ENCODE data around the gene SNX15. TPM values are rescaled to one million over a fixed set of nuclear protein-coding genes. Genes with fewer than 3 reads are reported as not detected.

SNX15 gene
- total RNA-seq, 4 donors from 2014 or later, result 11.6 to 36.4 (median 19.2) TPM

DNA sequence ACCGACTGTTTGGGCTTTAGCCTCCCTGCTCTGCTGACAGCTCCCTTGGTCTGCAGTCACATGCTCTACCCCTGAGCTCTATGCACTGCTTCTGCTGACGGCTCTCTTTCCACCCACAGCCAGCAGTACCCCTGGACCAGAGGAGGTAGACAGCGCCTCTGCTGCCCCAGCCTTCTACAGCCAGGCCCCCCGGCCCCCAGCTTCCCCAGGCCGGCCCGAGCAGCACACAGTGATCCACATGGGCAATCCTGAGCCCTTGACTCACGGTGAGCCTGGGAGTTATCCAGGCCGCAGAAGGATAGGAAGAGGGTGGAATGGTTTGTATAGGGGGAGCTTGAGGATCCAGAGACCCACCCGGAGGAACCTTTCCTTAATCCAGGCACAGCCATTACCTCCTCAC is 59.6 kb downstream of the SNX15 start:
- peaks cover 8 to 17% of the 10 kb centered on the region in 2 donors for H3K4me1 ChIP-seq
- peaks cover 7 to 22% of the 10 kb centered on the region in 2 donors for H3K36me3 ChIP-seq
- H3K4me3 ChIP-seq (replicated peaks in 1 of 3), result no peak overlapping the region
- no peak overlapping the region for H3K27ac ChIP-seq
- intact Hi-C loops (cut with DNase I), result no loop called here
- no peaks in the 10 kb centered on the region for H3K9me3 ChIP-seq
- no peaks in the 10 kb centered on the region for H3K27me3 ChIP-seq
- WGBS, 2 donors, result 89 to 91% methylated on average over 8 to 9 of the region's 9 CpGs
- TF ChIP-seq, protein P1, sequence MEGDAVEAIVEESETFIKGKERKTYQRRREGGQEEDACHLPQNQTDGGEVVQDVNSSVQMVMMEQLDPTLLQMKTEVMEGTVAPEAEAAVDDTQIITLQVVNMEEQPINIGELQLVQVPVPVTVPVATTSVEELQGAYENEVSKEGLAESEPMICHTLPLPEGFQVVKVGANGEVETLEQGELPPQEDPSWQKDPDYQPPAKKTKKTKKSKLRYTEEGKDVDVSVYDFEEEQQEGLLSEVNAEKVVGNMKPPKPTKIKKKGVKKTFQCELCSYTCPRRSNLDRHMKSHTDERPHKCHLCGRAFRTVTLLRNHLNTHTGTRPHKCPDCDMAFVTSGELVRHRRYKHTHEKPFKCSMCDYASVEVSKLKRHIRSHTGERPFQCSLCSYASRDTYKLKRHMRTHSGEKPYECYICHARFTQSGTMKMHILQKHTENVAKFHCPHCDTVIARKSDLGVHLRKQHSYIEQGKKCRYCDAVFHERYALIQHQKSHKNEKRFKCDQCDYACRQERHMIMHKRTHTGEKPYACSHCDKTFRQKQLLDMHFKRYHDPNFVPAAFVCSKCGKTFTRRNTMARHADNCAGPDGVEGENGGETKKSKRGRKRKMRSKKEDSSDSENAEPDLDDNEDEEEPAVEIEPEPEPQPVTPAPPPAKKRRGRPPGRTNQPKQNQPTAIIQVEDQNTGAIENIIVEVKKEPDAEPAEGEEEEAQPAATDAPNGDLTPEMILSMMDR (IDR thresholded peaks at IDR 0.05), result no peak
- no peak for TF ChIP-seq POLR2A (IDR thresholded peaks at IDR 0.05)
- no peak for DNase-seq

DNA sequence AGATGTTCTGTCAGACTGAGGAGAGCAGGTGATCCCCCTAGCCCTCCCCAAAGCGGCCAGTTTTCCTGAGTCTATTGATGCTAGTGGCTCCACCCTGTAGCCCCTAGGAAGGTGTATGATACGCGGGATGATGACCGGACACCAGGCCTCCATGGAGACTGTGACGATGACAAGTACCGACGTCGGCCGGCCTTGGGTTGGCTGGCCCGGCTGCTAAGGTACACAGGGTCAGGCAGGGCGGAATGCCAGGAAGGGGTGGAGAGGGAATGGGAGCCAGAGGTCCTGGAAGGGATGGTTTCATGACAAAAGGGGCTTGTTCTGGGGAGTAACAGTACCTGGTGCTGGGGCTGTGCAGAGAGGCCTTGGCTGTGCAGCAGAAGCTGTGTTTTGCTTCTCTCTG is 60.0 kb downstream of the SNX15 start:
- intact Hi-C loops (cut with DNase I), result no loop called here
- 95 to 97% methylated on average over 11 of the region's 11 CpGs for WGBS, 2 donors
- peaks cover 7 to 22% of the 10 kb centered on the region in 2 donors for H3K36me3 ChIP-seq

GRCh38 chr11:65087827-65088226 is 60.6 kb downstream of the SNX15 start:
- peaks cover 7 to 22% of the 10 kb centered on the region in 2 donors for H3K36me3 ChIP-seq
- H3K9me3 ChIP-seq, result no peaks in the 10 kb centered on the region
- no peak overlapping the region for H3K4me3 ChIP-seq (replicated peaks in 1 of 3)
- intact Hi-C loops (cut with DNase I), result no loop called here
- no peak for DNase-seq
- no peak overlapping the region for H3K27ac ChIP-seq
- no peak for TF ChIP-seq POLR2A (IDR thresholded peaks at IDR 0.05)
- TF ChIP-seq, protein P1 (IDR thresholded peaks at IDR 0.05), result no peak
- H3K27me3 ChIP-seq, result no peaks in the 10 kb centered on the region
- 93 to 94% methylated on average over 6 of the region's 15 CpGs for WGBS, 2 donors
- peaks cover 8 to 17% of the 10 kb centered on the region in 2 donors for H3K4me1 ChIP-seq

More for the DNA sequence above, 60.0 kb downstream of the SNX15 start:
- no peak for DNase-seq
- peaks cover 8 to 17% of the 10 kb centered on the region in 2 donors for H3K4me1 ChIP-seq
- H3K4me3 ChIP-seq (replicated peaks in 1 of 3), result no peak overlapping the region
- H3K27ac ChIP-seq, result no peak overlapping the region
- no peaks in the 10 kb centered on the region for H3K9me3 ChIP-seq
- no peaks in the 10 kb centered on the region for H3K27me3 ChIP-seq
- TF ChIP-seq, protein P1 (IDR thresholded peaks at IDR 0.05), result no peak
- no peak for TF ChIP-seq POLR2A (IDR thresholded peaks at IDR 0.05)

DNA sequence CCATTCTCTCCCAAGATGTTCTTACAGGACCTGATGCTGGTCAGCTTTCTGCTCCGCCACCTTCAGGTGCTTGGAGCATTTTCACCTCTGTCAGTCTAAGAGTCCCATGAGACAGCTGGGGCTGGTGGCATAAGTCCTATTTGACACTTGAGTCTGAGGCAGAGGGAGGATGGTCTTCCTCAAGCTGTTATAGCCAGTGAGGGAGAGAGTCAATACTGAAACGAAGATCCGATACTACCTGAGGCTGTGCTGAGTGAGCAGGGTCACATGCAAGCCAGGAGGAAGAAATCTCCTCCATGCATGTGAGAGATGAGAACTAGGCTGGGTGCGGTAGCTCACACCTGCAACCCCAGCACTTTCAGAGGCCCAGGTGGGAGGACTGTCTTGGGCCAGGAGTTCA is 62.4 kb downstream of the SNX15 start:
- H3K27me3 ChIP-seq, result no peaks in the 10 kb centered on the region
- no peaks in the 10 kb centered on the region for H3K9me3 ChIP-seq
- H3K4me1 ChIP-seq, result peaks cover 6 to 11% of the 10 kb centered on the region in 2 donors
- H3K27ac ChIP-seq, result no peak overlapping the region
- TF ChIP-seq, protein P1 (IDR thresholded peaks at IDR 0.05), result no peak
- no peak for TF ChIP-seq POLR2A (IDR thresholded peaks at IDR 0.05)
- intact Hi-C loops (cut with DNase I), result no loop called here
- H3K4me3 ChIP-seq (replicated peaks in 1 of 3), result no peak overlapping the region
- H3K36me3 ChIP-seq, result peaks cover 7 to 22% of the 10 kb centered on the region in 2 donors
- no peak for DNase-seq
- WGBS, 2 donors, result 97 to 98% methylated on average over 4 of the region's 4 CpGs

Small RNA genes within 50 kb of the gene (microRNA-seq; reads per million reads assigned to microRNA genes)
- not detected for gene MIR6879

Small RNA genes within 50 kb of the gene (small RNA-seq; reads per million reads assigned to genes)
- not detected for gene MIR6879
- gene SNX15, result not detected

Other genes with a start within 250 kb of the SNX15 start
- 100 to 1,000 TPM; 171 to 419 (median 297) TPM for gene SF1, start 248.9 kb upstream of the SNX15 start, total RNA-seq
- 10 to 100 TPM; 35.5 to 77.8 (median 37.5) TPM for gene MAP4K2, start 224.2 kb upstream of the SNX15 start, total RNA-seq
- 10 to 100 TPM; 23.5 to 31.5 (median 25.1) TPM for gene MEN1, start 216.9 kb upstream of the SNX15 start, total RNA-seq
- gene CDC42BPG, start 182.8 kb upstream of the SNX15 start, total RNA-seq, result 10 to 100 TPM in 2 of 4 donors, 1 to 10 TPM in 2; 7.8 to 13.9 (median 10.2) TPM
- gene EHD1, start 148.8 kb upstream of the SNX15 start, total RNA-seq, result 10 to 100 TPM; 53.5 to 90.7 (median 67.4) TPM
- gene ATG2A, start 110.2 kb upstream of the SNX15 start, total RNA-seq, result 10 to 100 TPM; 19.5 to 43.1 (median 36.7) TPM
- gene PPP2R5B, start 102.8 kb upstream of the SNX15 start, total RNA-seq, result 10 to 100 TPM; 14.8 to 30.1 (median 21.7) TPM
- gene GPHA2, start 91.5 kb upstream of the SNX15 start, total RNA-seq, result under 1 TPM in 1 of 4 donors, not detected in 3; 0.94 TPM
- gene MAJIN, start 55.3 kb upstream of the SNX15 start, total RNA-seq, result under 1 TPM in 1 of 4 donors, not detected in 3; 0.27 TPM
- gene BATF2, start 30.5 kb upstream of the SNX15 start, total RNA-seq, result 1 to 10 TPM; 1.2 to 9.1 (median 2.3) TPM
- 100 to 1,000 TPM in 3 of 4 donors, 10 to 100 TPM in 1; 76.6 to 166 (median 119) TPM for gene ARL2, start 13.3 kb upstream of the SNX15 start, total RNA-seq
- gene SAC3D1, start 13.8 kb downstream of the SNX15 start, total RNA-seq, result 10 to 100 TPM in 1 of 4 donors, 1 to 10 TPM in 3; 2.1 to 13.1 (median 6.0) TPM
- 10 to 100 TPM in 1 of 4 donors, 1 to 10 TPM in 3; 5.6 to 21.5 (median 6.8) TPM for gene NAALADL1, start 31.1 kb downstream of the SNX15 start, total RNA-seq
- gene CDCA5, start 56.6 kb downstream of the SNX15 start, total RNA-seq, result 1 to 10 TPM in 1 of 4 donors, under 1 TPM in 2, not detected in 1; 0.71 to 1.8 (median 0.81) TPM
- gene ZFPL1, start 56.8 kb downstream of the SNX15 start, total RNA-seq, result 10 to 100 TPM; 28.3 to 74.4 (median 49.3) TPM
- 100 to 1,000 TPM; 222 to 608 (median 469) TPM for gene VPS51, start 68.8 kb downstream of the SNX15 start, total RNA-seq
- gene TM7SF2, start 84.4 kb downstream of the SNX15 start, total RNA-seq, result 10 to 100 TPM; 20.0 to 99.4 (median 53.5) TPM
- gene ZNHIT2, start 90.3 kb downstream of the SNX15 start, total RNA-seq, result 10 to 100 TPM; 17.3 to 38.5 (median 25.9) TPM
- 1,000 to 10,000 TPM in 1 of 4 donors, 100 to 1,000 TPM in 3; 524 to 2,189 (median 600) TPM for gene FAU, start 94.7 kb downstream of the SNX15 start, total RNA-seq
- 100 to 1,000 TPM in 2 of 4 donors, 10 to 100 TPM in 2; 70.9 to 112 (median 91.6) TPM for gene MRPL49, start 94.9 kb downstream of the SNX15 start, total RNA-seq
- gene SYVN1, start 107.1 kb downstream of the SNX15 start, total RNA-seq, result 100 to 1,000 TPM in 1 of 4 donors, 10 to 100 TPM in 3; 28.8 to 103 (median 69.7) TPM
- not detected for gene SPDYC, start 142.8 kb downstream of the SNX15 start, total RNA-seq
- gene CAPN1, start 154.5 kb downstream of the SNX15 start, total RNA-seq, result 100 to 1,000 TPM; 265 to 519 (median 340) TPM
- gene POLA2, start 234.5 kb downstream of the SNX15 start, total RNA-seq, result 10 to 100 TPM in 2 of 4 donors, 1 to 10 TPM in 2; 7.6 to 11.3 (median 10.4) TPM